ENCODE measurements around the gene PRSS37. TPM values are rescaled to one million over a fixed set of nuclear protein-coding genes. Genes with fewer than 3 reads are reported as not detected.

The PRSS37 gene
- total RNA-seq, 1 donor from 2014 or later: not detected

- H3K4me3 Mint-ChIP-seq: no peak overlapping the region
- ChIA-PET POLR2A (no interaction called here), CTCF (no interaction called here)
- no peaks in the 10 kb centered on the region for H3K36me3 Mint-ChIP-seq (ENCODE audit: low read depth)
- H3K27me3 Mint-ChIP-seq: no peaks in the 10 kb centered on the region
- TF ChIP-seq CTCF (IDR thresholded peaks at IDR 0.05): no peak
- DNase-seq (no peak), ATAC-seq (ENCODE audit: low read depth) (no peak)
- H3K4me1 Mint-ChIP-seq: no peaks in the 10 kb centered on the region
- no peak overlapping the region for H3K27ac Mint-ChIP-seq
- no peaks in the 10 kb centered on the region for H3K9me3 Mint-ChIP-seq
- intact Hi-C loops (cut with micrococcal nuclease): no loop called here
These were observed 35.1 kb upstream of the PRSS37 start for GRCh38 chr7:141876371-141876770.

- Mint-ChIP-seq H3K4me3 (no peak overlapping the region), H3K4me1 (no peaks in the 10 kb centered on the region), H3K36me3 (ENCODE audit: low read depth) (no peaks in the 10 kb centered on the region), H3K9me3 (no peaks in the 10 kb centered on the region), H3K27me3 (no peaks in the 10 kb centered on the region), H3K27ac (no peak overlapping the region)
- ChIA-PET CTCF (no interaction called here), POLR2A (no interaction called here)
- DNase-seq (no peak), ATAC-seq (ENCODE audit: low read depth) (no peak)
- TF ChIP-seq CTCF (IDR thresholded peaks at IDR 0.05): no peak
- intact Hi-C loops (cut with micrococcal nuclease): no loop called here
These were observed 34.2 kb upstream of the PRSS37 start for GRCh38 chr7:141875453-141875852.

GRCh38 chr7:141874787-141875186 lies 33.5 kb upstream of the PRSS37 start:
- ChIA-PET POLR2A (no interaction called here), CTCF (no interaction called here)
- intact Hi-C loops (cut with micrococcal nuclease): no loop called here
- Mint-ChIP-seq H3K9me3 (peaks cover 3% of the 10 kb centered on the region), H3K4me3 (no peak overlapping the region), H3K4me1 (no peaks in the 10 kb centered on the region), H3K36me3 (ENCODE audit: low read depth) (no peaks in the 10 kb centered on the region), H3K27ac (no peak overlapping the region), H3K27me3 (no peaks in the 10 kb centered on the region)
- no peak for ATAC-seq (ENCODE audit: low read depth)
- no peak for DNase-seq
- no peak for TF ChIP-seq CTCF (IDR thresholded peaks at IDR 0.05)

- ChIA-PET CTCF (no interaction called here), POLR2A (no interaction called here)
- DNase-seq (no peak), ATAC-seq (ENCODE audit: low read depth) (no peak)
- Mint-ChIP-seq H3K27ac (no peak overlapping the region), H3K36me3 (ENCODE audit: low read depth) (no peaks in the 10 kb centered on the region), H3K4me1 (no peaks in the 10 kb centered on the region), H3K27me3 (no peaks in the 10 kb centered on the region), H3K4me3 (no peak overlapping the region), H3K9me3 (peaks cover 4% of the 10 kb centered on the region)
- no peak for TF ChIP-seq CTCF (IDR thresholded peaks at IDR 0.05)
- intact Hi-C loops (cut with micrococcal nuclease): no loop called here
These were observed 31.6 kb upstream of the PRSS37 start for GRCh38 chr7:141872931-141873330.

GRCh38 chr7:141866974-141867373 lies 25.7 kb upstream of the PRSS37 start:
- no peak overlapping the region for H3K4me3 Mint-ChIP-seq
- ATAC-seq (ENCODE audit: low read depth) (no peak), DNase-seq (no peak)
- peaks cover 4% of the 10 kb centered on the region for H3K9me3 Mint-ChIP-seq
- no peak for TF ChIP-seq CTCF (IDR thresholded peaks at IDR 0.05)
- POLR2A ChIA-PET: no interaction called here
- peaks cover 2% of the 10 kb centered on the region for H3K27me3 Mint-ChIP-seq
- CTCF ChIA-PET: no interaction called here
- intact Hi-C loops (cut with micrococcal nuclease): no loop called here
- no peaks in the 10 kb centered on the region for H3K36me3 Mint-ChIP-seq (ENCODE audit: low read depth)
- no peaks in the 10 kb centered on the region for H3K4me1 Mint-ChIP-seq
- no peak overlapping the region for H3K27ac Mint-ChIP-seq
